ENCODE measurements around the gene SERPINA3. TPM values are rescaled to one million over a fixed set of nuclear protein-coding genes. Genes with fewer than 3 reads are reported as not detected.

The SERPINA3 gene
- total RNA-seq, 1 donor from 2014 or later, result 36.4 TPM

DNA sequence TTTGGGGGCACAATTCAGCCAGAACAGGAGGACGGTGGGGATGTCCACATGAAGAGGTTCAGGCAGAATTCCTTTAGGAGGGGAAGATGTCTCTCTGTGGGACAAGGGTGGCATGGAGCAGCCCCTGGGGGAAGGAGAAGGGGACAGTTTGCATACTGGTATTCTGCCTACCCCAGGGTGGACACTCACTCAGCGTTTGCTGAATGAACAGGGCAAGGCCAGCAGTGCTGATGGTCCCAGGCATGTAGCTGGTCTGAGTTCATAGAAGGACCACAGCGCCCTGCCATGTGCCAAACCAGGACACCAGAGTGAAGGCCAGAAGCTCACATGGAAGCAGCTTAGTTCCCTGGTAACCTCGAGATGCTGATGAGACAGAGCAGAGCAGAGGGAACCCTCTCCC is 25.6 kb upstream of the SERPINA3 start:
- intact Hi-C loops (cut with DNase I), result no loop called here
- Histone ChIP-seq H3K36me3 (no peaks in the 10 kb centered on the region), H3K27ac (no peak overlapping the region), H3K9me3 (no peaks in the 10 kb centered on the region), H3K27me3 (no peaks in the 10 kb centered on the region), H3K4me1 (no peaks in the 10 kb centered on the region), H3K4me3 (no peak overlapping the region)
- no peak for DNase-seq
- TF ChIP-seq, protein P1, sequence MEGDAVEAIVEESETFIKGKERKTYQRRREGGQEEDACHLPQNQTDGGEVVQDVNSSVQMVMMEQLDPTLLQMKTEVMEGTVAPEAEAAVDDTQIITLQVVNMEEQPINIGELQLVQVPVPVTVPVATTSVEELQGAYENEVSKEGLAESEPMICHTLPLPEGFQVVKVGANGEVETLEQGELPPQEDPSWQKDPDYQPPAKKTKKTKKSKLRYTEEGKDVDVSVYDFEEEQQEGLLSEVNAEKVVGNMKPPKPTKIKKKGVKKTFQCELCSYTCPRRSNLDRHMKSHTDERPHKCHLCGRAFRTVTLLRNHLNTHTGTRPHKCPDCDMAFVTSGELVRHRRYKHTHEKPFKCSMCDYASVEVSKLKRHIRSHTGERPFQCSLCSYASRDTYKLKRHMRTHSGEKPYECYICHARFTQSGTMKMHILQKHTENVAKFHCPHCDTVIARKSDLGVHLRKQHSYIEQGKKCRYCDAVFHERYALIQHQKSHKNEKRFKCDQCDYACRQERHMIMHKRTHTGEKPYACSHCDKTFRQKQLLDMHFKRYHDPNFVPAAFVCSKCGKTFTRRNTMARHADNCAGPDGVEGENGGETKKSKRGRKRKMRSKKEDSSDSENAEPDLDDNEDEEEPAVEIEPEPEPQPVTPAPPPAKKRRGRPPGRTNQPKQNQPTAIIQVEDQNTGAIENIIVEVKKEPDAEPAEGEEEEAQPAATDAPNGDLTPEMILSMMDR (IDR thresholded peaks at IDR 0.05), result no peak
- no peak for ATAC-seq

DNA sequence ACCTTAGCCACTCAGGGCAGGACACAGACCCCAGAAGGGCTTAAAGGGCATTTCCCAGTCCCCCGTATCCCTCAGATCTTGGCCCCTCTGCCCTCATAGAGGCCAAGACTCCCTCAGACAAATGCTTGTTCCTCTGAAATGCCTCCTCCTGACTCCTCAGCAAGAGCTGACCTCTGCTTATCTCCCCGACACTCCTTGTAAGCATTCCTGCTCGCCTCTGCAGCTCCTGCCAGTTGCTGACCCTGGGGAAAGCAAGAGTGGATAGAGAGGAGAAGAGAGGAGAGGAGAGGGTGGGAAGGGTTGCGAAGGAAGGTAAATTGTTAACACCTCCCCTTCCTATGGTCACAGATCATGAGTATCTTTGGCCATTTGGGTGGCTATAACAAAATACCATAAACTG is 23.9 kb upstream of the SERPINA3 start:
- ATAC-seq, result no peak
- H3K4me3 ChIP-seq, result no peak overlapping the region
- no peaks in the 10 kb centered on the region for H3K27me3 ChIP-seq
- intact Hi-C loops (cut with DNase I), result no loop called here
- no peak overlapping the region for H3K27ac ChIP-seq
- no peaks in the 10 kb centered on the region for H3K4me1 ChIP-seq
- H3K9me3 ChIP-seq, result no peaks in the 10 kb centered on the region
- no peaks in the 10 kb centered on the region for H3K36me3 ChIP-seq
- no peak for DNase-seq
- TF ChIP-seq, protein P1 (IDR thresholded peaks at IDR 0.05), result no peak

DNA sequence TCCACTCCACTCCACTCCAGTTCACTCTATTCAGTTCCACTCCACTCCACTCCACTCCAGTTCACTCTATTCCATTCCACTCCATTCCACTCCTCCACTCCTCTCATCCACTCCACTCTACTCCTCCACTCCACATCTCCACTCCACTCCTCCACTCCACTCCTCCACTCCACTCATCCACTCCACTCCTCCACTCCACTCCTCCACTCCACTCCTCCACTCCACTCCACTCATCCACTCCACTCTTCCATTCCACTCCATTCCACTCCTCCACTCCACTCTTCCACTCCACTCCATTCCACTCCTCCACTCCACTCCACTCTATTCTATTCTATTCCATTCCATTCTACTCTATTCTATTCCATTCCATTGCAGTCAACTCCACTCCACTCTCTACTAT is 21.1 kb upstream of the SERPINA3 start:
- Histone ChIP-seq H3K4me1 (no peaks in the 10 kb centered on the region), H3K4me3 (no peak overlapping the region), H3K27ac (no peak overlapping the region), H3K9me3 (no peaks in the 10 kb centered on the region), H3K36me3 (no peaks in the 10 kb centered on the region), H3K27me3 (no peaks in the 10 kb centered on the region)
- ATAC-seq (no peak), DNase-seq (no peak)
- intact Hi-C loops (cut with DNase I), result no loop called here
- TF ChIP-seq, protein P1 (IDR thresholded peaks at IDR 0.05), result no peak

GRCh38 chr14:94591871-94592270 is 20.3 kb upstream of the SERPINA3 start:
- Histone ChIP-seq H3K27me3 (no peaks in the 10 kb centered on the region), H3K4me3 (no peak overlapping the region), H3K36me3 (no peaks in the 10 kb centered on the region), H3K9me3 (no peaks in the 10 kb centered on the region), H3K27ac (no peak overlapping the region), H3K4me1 (no peaks in the 10 kb centered on the region)
- ATAC-seq (no peak), DNase-seq (no peak)
- intact Hi-C loops (cut with DNase I), result no loop called here
- TF ChIP-seq, protein P1 (IDR thresholded peaks at IDR 0.05), result no peak

GRCh38 chr14:94592457-94592856 is 19.7 kb upstream of the SERPINA3 start:
- Histone ChIP-seq H3K27ac (no peak overlapping the region), H3K4me3 (no peak overlapping the region), H3K27me3 (no peaks in the 10 kb centered on the region), H3K36me3 (no peaks in the 10 kb centered on the region), H3K4me1 (no peaks in the 10 kb centered on the region), H3K9me3 (no peaks in the 10 kb centered on the region)
- intact Hi-C loops (cut with DNase I), result no loop called here
- DNase-seq (no peak), ATAC-seq (no peak)
- TF ChIP-seq, protein P1 (IDR thresholded peaks at IDR 0.05), result no peak

GRCh38 chr14:94593376-94593748 is 18.8 kb upstream of the SERPINA3 start:
- no peaks in the 10 kb centered on the region for H3K36me3 ChIP-seq
- no peak overlapping the region for H3K27ac ChIP-seq
- intact Hi-C loops (cut with DNase I), result no loop called here

More at GRCh38 chr14:94593376-94593748, 18.8 kb upstream of the SERPINA3 start:
- Histone ChIP-seq H3K9me3 (no peaks in the 10 kb centered on the region), H3K4me3 (no peak overlapping the region), H3K27me3 (no peaks in the 10 kb centered on the region), H3K4me1 (no peaks in the 10 kb centered on the region)
- TF ChIP-seq, protein P1 (IDR thresholded peaks at IDR 0.05), result no peak
- no peak for ATAC-seq
- no peak for DNase-seq
